ENCODE data around the gene CBFA2T2.

DNA sequence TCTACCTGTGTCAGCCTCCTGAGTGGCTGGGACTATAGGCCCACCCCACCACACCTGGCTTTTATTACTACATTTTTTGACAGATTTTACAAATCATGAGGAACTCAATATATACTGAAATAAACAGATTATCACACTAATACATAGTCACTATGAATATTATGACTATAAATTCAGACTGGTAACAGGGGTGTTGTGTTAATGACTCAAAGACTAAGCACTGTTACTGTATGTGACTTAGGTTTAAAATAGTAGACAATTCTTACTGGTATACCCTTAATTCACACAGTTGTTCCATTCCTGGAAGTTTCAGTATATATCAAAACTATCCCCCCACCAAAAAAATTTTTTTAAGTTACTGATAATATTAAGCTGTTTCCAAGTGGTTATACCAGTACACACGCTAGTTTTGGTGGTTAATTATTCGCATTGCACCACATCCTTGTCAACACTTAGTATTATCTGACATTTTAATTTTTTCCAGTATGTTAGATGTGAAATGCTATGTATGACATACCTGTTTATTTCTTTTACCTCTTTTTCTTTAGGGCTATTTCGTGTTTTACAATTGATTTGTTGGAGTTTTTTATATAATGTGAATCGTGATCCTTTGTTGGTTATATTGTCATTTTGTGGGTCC is 137.8 kb downstream of the CBFA2T2 start:
- TF ChIP-seq SUZ12 (IDR thresholded peaks at IDR 0.05; ENCODE audit: extremely low read depth, insufficient read depth, insufficient read length), result no peak
- no peak for TF ChIP-seq YY1 (IDR thresholded peaks at IDR 0.05; ENCODE audit: insufficient read depth, insufficient read length)
- no peak for TF ChIP-seq ZNF274 (IDR thresholded peaks at IDR 0.05; ENCODE audit: low read depth, low read length)

All from NT2/D1 (cell line).